NOMO-1 treated with dmso at 0.1 percent for 144 hours (cell line): ENCODE results near the gene PIAS4.
"Not testable (repeated sequence)": the region's sequence is repeated elsewhere in the genome, so short reads cannot be mapped to it uniquely, and the experiment has no call there.

Source experiments
- DNase-seq: peaks from one replicate; lab custom pipeline; 2025; ENCODE audit not compliant: unreplicated experiment; lab: John Stamatoyannopoulos, UW

PIAS4 gene, protein sequence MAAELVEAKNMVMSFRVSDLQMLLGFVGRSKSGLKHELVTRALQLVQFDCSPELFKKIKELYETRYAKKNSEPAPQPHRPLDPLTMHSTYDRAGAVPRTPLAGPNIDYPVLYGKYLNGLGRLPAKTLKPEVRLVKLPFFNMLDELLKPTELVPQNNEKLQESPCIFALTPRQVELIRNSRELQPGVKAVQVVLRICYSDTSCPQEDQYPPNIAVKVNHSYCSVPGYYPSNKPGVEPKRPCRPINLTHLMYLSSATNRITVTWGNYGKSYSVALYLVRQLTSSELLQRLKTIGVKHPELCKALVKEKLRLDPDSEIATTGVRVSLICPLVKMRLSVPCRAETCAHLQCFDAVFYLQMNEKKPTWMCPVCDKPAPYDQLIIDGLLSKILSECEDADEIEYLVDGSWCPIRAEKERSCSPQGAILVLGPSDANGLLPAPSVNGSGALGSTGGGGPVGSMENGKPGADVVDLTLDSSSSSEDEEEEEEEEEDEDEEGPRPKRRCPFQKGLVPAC

DNA sequence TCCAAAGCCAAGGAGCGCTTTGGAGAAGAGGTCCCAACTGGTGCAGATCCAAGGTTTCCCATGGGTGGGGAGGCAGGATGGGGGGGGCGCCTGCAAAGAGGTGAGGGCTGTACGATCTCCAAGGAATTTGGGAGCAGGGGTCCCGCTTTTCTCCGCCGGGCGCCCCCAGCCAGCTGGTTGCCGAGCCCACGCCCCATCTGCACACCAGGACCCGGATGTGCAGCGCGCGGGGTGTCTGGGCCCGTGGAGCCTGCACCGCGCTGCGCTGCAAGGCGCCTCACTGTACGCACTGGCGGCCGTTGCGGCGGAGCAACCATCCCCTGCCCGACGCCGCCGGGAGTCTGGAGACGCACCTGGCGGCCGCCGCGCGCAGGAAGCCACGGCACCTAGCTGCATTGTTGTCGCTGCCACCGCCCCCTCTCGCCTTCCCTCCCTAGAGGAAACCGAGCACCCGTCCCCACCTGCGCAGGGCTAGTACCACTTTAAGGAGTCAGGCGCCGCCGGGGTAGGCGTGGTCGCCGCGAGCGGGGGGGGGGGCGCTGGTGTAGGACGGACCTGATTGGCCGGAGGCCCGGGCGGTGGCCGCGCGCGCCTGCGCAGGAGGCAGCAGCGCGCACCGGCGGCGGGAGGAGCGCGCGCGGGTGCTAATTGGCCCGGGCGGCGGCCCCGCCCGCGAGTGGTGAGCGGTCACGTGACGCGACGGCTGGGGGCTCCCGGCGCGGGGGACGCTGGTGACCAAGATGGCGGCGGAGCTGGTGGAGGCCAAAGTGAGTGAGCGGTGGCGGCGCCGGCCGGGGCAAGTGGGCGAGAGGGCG lies at the start of gene PIAS4:
PIAS4 (plus strand) TSS at position 716 of the 815 bp plus-strand sequence; CDS start at position 741, 25 bp downstream.
- DNase-seq, result peak; percentile 90

DNA sequence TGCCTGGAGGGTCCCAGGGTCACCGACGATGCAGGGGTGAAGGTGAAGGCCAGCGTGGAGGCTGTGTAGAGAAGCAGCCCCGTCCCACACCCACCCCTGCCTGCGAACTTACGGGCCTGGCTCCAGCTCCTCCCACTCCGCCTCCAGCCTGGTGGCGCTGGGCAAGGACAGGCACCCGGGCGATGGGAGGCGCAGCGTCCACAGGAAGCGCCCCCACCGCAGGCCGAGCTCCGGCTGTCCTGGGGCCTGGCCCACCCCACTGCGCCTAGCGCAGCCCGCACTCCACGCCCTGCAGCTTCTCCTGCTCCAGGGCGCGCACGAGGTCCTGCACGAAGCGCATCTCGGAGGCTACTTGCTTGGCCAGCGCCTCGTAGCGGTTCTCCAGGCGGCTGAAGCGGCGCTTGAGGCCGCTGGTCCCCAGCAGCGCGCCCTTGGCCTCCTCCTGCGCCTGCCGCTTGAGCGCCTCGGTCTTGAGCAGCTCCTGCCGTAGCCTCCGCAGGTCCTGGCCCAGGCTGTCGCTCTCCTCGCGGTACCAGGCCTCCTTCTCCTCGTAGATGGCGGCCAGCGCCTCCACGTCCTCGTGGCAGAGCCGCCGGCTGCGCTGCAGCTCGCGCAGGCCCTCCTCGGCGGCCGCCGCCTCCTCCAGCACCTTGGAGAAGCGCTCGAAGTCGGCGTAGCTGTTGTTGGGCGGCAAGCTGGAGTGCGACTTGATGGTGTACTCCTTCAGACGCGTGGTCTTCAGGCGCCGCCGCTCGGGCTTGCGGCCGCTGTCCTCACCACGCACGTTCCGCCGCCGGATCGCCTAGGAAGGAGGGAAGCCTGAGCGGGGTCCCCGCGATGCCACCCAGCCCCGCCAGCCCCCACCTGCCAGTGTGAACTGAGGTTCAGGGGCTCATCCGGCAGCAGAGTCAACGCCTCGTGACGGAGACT lies 48.4 kb upstream of the PIAS4 start:
- no peak for DNase-seq

DNA sequence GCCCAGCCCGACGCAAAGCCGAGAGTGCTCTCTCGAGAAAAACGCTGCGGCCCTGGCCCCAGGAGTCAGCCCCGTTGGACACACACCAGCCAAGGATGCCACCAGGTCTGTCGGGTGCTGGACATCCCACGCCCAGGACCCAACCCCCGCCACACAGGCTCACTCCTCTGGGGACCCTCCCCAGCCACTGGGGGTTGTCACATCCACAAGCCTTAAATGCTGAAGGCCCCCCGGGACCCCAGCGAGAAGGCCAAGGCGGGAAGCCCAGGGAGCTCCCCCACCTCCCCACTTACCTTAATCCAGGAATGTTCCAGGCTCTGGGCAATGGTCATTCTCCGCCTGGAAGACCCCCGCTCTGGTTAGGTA lies 47.8 kb upstream of the PIAS4 start:
- no peak for DNase-seq

DNA sequence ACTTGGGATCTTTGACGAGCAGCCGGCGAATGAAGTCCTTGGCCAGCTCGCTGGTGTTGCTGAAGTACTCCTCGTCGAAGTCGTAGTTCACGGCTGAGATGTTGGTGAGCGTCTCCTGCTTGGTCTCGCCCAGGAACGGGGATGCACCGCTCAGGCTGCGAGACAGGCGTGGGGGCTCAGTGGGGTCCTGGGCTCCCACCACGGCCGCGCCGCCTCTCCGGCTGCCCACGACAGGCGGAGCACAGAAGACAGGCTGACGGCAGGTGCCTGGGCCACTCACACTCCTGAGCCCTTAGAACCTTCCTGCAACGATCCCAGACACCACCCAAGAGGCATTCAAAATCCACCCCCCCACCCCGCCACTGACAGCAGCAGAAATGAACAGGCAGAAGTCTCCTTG lies 46.5 kb upstream of the PIAS4 start:
- DNase-seq, result no peak

DNA sequence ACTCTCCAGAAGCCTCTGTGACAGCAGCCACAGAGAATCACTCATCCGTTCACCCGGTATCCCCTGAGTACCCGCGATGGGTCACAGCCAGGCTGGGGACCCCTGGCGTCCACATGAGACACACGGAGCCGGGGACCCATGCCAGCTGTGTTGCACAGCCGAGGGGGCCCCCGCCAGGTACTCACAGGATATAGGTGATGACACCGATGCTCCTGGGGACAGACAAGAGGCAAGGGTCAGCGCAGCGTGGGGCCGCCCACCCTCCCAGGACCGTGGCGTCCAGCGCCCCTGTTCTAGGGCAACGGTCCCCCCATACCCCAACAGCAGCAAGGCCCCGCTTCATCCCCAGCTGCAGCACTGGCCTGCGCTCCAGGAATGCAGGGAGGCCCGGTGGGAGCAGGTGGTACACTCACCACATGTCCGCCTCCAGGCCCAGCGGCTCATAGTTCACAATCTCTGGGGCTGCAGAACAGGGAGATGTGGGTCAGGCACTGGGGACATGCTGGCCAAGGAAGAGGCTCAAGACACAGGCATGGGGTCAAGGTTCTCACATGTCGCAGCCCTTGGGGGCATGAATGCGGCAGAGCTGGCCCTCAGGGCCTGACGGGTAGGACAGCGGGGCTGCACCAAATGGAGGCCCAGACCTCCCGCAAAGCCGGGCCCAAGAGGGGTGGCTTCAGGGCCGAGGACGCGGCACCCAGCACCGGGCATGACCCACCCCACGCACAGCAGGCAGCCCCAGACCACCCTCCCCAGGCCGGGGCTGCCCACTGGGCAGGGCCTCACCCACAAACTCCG lies 43.9 kb upstream of the PIAS4 start:
- DNase-seq, result no peak

DNA sequence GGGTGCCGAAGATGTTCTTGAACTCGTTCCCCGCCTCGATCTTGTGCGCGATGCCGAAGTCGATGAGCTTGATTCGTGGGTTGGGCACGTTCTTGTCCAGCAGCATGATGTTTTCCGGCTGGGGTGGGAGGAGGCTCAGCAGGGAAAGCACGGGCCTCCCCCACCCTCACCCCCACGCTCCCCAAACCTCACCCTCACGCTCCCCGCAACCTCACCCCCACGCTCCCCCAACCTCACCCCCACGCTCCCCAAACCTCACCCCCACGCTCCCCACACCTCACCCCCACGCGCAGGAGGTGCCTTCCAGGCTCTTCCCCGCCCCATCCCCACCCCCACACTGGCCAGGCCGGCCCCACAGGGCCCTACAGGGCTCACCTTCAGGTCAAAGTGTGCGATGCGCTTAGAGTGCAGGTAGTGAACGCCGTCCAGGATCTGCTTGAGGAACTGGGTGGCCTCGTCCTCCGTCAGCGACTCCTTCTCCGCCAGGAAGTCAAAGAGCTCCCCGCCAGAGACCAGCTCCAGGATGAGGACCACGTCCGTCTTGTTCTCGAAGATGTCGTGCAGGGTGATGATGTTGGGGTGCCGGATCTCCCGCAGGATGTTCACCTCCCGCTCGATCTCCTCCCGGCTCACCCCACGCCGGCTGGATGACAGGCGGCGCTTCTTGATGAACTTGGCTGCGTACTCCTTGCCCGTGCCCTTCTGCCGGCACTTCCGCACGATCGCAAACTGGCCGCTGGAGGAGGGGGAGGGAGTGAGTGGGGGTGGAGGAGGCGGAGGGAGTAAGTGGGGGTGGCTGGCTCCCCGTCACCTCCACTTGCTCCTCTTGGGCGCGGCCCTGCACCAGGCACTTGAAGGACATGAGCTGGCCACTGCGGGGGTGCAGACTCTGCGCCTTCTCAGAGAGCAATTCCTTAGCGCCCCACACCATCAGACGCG lies 43.0 kb upstream of the PIAS4 start:
- no peak for DNase-seq

DNA sequence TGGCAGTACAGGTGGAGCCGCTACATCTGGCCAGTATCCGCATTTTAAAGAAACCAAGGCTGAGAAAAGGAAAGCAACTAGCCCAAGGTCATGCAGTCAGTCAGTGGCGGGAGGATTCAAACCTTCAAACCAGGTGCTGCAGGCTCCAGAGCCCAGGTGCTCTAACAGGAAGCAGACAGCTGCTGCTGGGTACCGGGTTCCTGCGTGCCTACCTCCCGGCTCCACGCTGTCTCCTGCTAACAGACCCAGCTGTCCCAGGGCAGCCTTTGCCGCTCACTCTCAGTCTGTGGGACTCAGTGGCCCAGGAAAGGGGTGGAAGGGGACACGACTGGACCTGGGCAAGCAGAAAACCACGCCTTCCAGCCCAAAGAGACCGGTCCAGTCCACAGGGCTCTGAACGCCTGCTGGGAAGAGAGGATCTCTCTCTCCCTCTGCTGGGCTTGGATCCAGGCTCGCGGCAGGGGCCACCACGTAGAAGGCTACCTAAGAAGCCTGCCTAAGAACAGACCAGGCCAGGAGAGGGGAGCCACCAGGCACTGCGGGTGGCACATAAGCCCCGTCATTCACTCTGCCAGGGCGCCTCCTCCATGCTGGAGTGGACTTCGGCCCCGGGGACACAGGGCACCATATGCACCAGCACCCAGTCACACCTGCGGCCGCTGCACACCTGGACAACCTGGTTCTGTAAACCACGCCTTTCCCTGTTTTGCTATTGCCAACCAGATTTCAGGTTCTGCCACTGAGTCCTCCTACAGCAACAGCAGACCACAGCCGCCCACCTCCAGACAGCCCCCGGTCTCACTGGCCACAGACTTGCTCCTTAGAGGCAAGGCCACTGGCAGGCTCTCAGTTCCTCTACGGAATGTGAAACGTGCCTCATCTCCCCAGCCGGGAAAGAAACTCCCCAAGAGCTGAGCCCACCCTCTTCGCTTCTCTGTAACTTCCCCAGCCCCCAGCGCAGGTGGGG lies 41.2 kb upstream of the PIAS4 start:
- DNase-seq, result no peak

DNA sequence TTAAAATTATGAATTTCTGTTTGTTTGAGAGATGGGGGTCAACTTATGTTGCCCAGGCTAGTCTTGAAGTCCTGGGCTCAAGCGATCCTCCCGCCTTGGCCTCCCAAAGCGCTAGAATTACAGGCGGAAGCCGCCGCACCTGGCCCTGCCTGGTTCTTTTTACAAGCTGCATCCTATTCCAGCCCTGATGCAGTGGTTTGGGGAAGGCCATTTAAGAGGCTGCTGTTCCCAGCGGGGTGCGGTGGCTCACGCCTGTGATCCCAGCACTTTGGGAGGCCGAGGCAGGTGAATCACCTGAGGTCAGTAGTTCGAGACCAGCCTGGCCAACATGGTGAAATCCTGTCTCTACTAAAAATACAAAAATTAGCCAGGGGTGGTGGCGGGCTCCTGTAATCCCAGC lies 39.6 kb upstream of the PIAS4 start:
- DNase-seq, result not testable (repeated sequence)

DNA sequence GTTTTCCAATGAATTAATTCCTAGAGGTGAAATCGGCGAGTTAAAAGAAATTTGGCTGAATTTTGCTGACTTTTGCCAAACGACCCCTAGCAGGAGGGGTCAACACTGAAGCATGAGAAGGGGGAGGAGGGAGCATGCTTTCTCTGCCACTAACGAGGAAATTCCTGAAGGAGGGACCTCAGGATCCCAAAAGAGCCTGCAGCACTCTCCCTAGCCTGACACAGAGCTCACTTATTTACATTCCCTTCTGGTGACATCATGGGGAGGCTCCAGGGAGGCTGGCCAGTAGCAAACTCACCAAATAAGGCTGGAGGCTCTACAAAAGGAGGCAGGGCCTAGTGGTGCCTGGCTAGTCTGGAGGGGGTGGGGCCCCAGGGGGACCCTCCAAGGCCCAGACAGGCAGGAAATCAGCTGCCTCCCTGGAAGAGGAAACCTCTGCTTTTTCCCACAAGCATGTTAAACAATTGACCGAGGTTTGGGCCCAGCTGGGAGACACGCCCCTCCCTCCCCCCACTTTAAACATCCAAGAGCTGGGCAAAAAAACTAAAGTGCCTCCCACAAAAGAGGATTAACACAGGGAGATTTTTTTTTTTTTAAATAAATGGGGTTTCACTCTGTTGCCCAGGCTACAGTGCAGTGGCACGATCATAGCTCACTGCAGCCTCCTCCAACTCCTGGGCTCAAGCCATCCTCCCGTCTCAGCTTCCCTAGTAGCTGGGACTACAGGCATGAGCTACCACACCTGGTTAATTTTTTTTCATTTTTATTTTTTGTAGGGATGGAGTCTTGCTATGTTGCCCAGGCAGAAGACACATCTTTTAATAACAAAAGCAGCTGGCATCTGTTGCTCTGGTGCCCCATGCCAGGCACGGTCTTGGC lies 38.7 kb upstream of the PIAS4 start:
- no peak for DNase-seq

DNA sequence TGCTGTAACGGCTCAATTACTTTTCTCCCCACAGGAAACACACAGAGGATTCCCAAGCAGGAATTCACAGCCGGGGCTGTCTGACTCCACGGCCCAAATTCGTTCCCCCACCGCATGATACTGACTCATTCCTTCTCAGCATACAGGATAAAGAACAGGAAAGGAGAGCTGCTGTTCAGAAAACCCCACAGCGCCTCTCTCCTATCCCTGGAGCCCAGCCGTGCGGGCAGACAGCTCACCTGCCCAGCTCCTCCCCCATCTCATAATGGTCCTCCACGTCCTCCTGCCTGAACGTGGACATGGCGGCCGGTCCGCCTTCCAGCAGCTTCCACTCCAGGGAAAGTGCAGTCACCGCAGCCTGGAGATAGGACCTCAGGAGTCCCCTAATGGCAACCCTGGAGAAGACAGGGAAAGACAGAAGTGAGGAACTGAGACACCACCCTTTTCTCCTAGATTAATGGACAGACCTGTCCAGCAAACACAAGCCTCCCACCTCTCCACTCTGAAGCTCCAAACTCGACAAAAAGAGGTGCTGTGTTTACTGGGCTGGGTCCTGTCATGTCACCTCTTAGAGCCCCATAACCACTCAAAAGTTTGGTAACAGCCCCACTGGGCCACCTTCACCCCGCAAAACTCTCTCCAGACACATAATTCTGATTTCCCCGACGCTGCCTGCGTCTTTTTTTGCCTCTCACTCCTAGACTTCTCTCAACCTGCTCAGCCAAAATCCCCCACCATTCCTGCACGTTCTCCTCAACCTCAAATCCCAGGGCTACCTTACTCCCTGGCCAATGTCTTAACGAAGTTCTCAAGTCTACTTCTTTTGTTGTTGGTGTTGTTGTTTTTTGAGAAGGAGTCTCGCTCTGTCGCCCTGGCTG lies 37.9 kb upstream of the PIAS4 start:
- no peak for DNase-seq

DNA sequence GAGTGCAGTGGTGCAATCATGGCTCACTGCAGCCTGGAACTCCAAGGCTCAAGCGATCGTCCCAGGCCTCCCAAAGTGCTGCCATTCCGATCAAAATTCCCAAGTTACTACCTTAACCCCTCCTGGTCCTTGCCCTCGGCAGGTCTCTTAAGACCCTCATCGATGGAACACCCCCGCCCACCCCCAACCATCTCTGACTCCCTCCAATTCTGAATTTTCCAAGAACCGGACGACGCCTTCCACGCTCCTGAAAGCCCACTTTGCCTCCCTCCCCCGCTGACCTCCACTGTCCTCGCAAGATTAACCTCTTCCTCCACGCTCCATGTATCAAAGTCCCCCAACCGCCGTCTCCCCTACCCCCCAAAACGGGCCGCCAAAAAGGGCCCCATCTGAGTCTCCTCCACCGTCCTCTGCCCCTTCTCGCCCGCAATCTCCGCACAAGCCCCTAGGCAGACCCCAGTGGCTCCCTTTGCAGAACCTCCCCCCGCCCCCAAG lies 37.2 kb upstream of the PIAS4 start:
- DNase-seq, result no peak

DNA sequence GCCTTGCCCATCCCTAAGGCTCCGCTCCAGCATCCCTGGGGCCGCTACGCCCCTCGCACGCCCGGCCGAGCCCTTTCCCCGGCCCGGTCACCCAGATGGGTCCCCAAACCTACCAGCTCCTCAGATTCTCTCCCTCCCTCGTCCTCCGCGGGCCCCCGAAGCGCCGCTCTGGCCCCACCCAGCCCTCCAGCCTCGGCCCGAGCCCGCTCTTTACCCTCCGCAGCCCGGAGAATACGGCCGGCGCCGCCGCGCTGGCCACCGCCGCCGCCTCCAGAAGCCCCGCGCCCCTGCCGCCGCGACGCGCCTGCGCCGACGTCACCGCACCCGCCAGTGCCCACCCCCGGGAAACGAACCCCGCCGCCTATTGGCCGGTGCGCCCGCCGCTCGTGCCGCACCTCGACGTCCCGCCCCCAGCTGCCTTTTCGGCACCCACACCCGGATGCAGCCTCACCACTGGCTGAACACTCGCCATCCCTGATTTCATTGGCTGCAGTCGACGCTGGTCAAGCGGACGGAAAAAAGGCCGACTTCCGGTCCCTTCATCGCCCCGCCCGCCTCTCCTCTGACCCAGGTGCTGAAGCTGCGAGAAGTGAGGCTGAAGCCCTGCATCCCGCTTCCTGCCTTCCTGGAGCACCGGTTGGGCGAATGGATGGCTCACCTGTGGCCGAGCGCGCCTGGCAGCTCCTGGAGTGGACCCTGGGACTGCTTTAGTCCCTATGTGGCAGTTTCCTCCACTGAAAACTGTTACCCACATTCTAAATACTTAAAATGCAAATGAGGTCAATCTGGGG lies 36.5 kb upstream of the PIAS4 start, which contains the start of gene DAPK3:
DAPK3 (minus strand) TSS at position 292 of the 791 bp plus-strand sequence. CDS start 1,364 bp downstream, outside the sequence.
- DNase-seq, result peak; percentile 99

DNA sequence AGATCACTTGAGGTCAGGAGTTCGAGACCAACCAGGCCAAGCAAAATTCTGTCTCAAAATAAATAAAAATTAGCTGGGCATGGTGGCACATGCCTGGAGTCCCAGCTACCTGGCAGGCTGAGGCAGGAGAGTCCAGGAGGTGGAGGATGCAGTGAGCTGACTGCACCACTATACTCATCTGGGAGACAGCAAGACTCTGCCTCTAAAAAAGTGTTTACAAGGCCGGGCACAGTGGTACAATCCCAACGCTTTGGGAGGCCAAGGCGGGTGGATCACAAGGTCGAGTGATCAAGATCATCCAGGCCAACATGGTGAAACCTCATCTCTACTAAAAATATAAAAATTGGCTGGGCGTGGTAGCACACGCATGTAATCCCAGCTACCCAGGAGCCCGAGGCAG lies 32.4 kb upstream of the PIAS4 start:
- no peak for DNase-seq

DNA sequence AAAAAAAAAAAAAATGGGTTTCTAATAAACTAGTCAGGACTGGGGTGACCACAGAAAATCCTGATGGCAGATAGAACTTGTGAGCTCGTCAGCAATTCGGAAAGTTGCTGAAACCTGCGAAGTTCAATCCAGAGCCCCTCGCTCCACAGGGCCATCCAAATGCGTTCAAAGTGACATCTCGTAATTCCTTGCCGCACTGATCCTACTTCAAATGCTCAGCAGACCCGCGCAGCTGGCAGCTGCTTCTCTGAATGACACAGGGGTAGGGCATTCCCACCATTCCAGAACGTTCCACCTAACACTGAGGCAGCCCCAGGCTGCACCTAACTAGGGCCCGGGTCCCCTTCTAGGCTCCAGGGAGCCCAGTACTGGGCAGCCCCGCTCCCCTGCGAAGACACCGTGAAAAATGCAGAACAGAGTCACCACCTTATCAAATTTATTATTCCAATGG lies 31.9 kb upstream of the PIAS4 start:
- DNase-seq, result no peak
